Measurements from ENCODE around the gene RUNX1.

DNA sequence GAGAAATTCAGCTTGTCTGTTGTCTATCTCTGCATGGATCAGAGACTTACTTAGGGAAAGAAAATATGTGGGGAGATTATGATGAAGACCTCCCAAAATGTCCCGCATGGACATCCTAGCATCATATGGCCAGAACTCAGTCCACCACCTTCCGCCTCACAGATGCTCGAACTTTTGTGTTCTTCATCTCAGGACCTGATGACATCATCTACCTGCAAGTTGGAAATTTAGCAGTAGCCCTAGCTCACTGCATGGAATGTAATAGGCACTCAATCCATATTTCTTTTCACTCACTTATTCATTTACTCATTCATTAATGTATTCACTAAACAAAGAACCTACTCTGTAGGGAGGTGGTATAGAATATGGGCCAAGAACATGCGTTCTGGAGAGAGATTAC lies 283.5 kb downstream of the RUNX1 start:
- TF ChIP-seq, protein P1, sequence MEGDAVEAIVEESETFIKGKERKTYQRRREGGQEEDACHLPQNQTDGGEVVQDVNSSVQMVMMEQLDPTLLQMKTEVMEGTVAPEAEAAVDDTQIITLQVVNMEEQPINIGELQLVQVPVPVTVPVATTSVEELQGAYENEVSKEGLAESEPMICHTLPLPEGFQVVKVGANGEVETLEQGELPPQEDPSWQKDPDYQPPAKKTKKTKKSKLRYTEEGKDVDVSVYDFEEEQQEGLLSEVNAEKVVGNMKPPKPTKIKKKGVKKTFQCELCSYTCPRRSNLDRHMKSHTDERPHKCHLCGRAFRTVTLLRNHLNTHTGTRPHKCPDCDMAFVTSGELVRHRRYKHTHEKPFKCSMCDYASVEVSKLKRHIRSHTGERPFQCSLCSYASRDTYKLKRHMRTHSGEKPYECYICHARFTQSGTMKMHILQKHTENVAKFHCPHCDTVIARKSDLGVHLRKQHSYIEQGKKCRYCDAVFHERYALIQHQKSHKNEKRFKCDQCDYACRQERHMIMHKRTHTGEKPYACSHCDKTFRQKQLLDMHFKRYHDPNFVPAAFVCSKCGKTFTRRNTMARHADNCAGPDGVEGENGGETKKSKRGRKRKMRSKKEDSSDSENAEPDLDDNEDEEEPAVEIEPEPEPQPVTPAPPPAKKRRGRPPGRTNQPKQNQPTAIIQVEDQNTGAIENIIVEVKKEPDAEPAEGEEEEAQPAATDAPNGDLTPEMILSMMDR (IDR thresholded peaks at IDR 0.05; ENCODE audit: low read depth, low read length) = no peak
- TF ChIP-seq POLR2A (IDR thresholded peaks at IDR 0.05; ENCODE audit: extremely low read depth, insufficient read length) (no peak), MYC (IDR thresholded peaks at IDR 0.05; ENCODE audit: low read depth, low read length) (no peak)
- TF ChIP-seq, protein P2, sequence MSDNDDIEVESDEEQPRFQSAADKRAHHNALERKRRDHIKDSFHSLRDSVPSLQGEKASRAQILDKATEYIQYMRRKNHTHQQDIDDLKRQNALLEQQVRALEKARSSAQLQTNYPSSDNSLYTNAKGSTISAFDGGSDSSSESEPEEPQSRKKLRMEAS (IDR thresholded peaks at IDR 0.05; ENCODE audit: low read depth, low read length) = no peak
